ENCODE data around the gene CCDC88C.

Gene CCDC88C

DNA sequence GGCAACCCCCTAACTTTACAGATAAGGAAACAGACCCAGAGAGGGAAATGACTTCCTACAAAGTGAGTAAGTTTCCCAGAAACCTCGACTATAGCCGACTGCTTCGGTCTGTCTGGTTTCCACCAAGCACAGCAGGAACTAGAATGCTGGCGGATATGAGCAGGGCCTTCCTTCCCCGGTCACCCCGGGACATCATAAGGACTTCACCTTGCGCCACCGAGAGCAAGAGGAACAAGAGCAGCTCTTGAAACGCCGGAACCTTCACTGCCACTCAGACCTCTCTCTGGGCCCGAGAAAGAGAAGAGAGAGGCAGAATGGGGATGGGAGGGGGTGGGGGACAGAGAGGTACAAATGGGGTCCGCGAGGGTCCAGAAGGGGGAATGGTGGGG is 143.7 kb downstream of the CCDC88C start:
- no peaks in the 10 kb centered on the region for H3K79me2 ChIP-seq (ENCODE audit: low read length)
- H3K27ac ChIP-seq (ENCODE audit: low read length) = no peak overlapping the region
- no peak overlapping the region for H3K4me3 ChIP-seq (ENCODE audit: low read length)
- no peaks in the 10 kb centered on the region for H3K27me3 ChIP-seq (ENCODE audit: low read depth, low read length)
- peaks cover 46% of the 10 kb centered on the region for H3K36me3 ChIP-seq (replicated peaks; ENCODE audit: low read depth, low read length)
- no peaks in the 10 kb centered on the region for H3K9me3 ChIP-seq (ENCODE audit: insufficient read depth, low read length)
- no peaks in the 10 kb centered on the region for H4K20me1 ChIP-seq (ENCODE audit: insufficient read depth, low read length)
- H3K4me2 ChIP-seq (ENCODE audit: low read length) = no peak overlapping the region
- H3K4me1 ChIP-seq (ENCODE audit: low read length) = no peaks in the 10 kb centered on the region
- TF ChIP-seq, protein P1, sequence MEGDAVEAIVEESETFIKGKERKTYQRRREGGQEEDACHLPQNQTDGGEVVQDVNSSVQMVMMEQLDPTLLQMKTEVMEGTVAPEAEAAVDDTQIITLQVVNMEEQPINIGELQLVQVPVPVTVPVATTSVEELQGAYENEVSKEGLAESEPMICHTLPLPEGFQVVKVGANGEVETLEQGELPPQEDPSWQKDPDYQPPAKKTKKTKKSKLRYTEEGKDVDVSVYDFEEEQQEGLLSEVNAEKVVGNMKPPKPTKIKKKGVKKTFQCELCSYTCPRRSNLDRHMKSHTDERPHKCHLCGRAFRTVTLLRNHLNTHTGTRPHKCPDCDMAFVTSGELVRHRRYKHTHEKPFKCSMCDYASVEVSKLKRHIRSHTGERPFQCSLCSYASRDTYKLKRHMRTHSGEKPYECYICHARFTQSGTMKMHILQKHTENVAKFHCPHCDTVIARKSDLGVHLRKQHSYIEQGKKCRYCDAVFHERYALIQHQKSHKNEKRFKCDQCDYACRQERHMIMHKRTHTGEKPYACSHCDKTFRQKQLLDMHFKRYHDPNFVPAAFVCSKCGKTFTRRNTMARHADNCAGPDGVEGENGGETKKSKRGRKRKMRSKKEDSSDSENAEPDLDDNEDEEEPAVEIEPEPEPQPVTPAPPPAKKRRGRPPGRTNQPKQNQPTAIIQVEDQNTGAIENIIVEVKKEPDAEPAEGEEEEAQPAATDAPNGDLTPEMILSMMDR (IDR thresholded peaks at IDR 0.05; ENCODE audit: low read depth, low read length) = no peak
- no peak for TF ChIP-seq EZH2phosphoT487 (IDR thresholded peaks at IDR 0.05; ENCODE audit: low read depth)
- H3K9ac ChIP-seq (ENCODE audit: low read length) = no peak overlapping the region
- no peak overlapping the region for H2AFZ ChIP-seq (ENCODE audit: low read depth, low read length)

- Histone ChIP-seq H3K4me2 (ENCODE audit: low read length) (no peak overlapping the region), H3K9ac (ENCODE audit: low read length) (no peak overlapping the region), H3K4me3 (ENCODE audit: low read length) (no peak overlapping the region), H3K9me3 (ENCODE audit: insufficient read depth, low read length) (no peaks in the 10 kb centered on the region), H3K4me1 (ENCODE audit: low read length) (no peaks in the 10 kb centered on the region), H3K27ac (ENCODE audit: low read length) (no peak overlapping the region), H2AFZ (ENCODE audit: low read depth, low read length) (no peak overlapping the region), H4K20me1 (ENCODE audit: insufficient read depth, low read length) (no peaks in the 10 kb centered on the region), H3K27me3 (ENCODE audit: low read depth, low read length) (no peaks in the 10 kb centered on the region), H3K36me3 (replicated peaks; ENCODE audit: low read depth, low read length) (peaks cover 42% of the 10 kb centered on the region), H3K79me2 (ENCODE audit: low read length) (no peaks in the 10 kb centered on the region)
- no peak for TF ChIP-seq EZH2phosphoT487 (IDR thresholded peaks at IDR 0.05; ENCODE audit: low read depth)
- TF ChIP-seq, protein P1 (IDR thresholded peaks at IDR 0.05; ENCODE audit: low read depth, low read length) = no peak
Observed at GRCh38 chr14:91273273-91273884, 144.2 kb downstream of the CCDC88C start.

DNA sequence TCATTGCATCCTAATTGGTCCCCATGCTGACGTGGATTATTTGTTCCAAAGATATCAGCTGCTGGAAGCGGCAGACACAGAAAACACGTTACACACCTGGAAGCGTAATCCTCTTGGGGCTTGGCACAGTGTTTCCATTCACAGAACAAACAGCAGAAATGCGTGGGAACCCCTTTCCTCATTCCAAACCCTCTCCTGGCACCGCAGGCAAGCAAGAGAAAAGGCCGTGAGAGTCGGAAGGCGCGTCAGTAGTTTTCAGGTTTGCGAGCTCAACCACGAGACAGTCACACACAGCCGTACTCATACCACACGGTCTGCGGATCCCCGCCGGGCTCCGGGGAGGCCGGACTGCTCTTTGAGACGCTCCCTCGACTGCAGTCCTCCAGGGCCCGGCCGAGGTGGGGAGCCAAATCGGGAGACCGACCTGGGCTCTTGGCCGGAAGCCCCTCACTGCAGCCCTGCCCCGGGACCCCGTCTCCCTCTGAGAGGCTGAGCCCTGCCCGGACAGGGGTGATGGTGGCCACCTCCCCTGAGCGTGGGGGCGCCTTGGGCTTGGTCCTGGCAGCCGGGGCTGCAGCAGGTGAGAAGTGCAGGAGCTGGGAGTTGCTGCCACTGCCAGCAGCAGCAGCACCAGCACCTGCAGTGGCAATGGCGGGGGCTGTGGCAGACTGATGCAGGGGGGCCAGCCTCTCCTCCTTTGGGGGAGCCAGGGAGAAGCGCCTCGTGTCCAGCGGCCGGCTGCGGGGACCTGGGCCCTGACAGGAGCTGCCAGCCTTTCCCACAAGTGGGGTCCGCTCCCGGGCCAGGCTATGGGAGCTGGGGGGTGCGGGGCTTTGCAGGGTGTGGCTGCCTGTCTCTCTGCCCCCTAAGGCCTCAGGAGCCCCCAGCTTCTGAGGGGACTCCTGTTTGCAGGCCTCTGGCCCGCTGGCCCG is 145.0 kb downstream of the CCDC88C start:
- TF ChIP-seq EZH2phosphoT487 (IDR thresholded peaks at IDR 0.05; ENCODE audit: low read depth) = no peak
- TF ChIP-seq, protein P1 (IDR thresholded peaks at IDR 0.05; ENCODE audit: low read depth, low read length) = no peak

DNA sequence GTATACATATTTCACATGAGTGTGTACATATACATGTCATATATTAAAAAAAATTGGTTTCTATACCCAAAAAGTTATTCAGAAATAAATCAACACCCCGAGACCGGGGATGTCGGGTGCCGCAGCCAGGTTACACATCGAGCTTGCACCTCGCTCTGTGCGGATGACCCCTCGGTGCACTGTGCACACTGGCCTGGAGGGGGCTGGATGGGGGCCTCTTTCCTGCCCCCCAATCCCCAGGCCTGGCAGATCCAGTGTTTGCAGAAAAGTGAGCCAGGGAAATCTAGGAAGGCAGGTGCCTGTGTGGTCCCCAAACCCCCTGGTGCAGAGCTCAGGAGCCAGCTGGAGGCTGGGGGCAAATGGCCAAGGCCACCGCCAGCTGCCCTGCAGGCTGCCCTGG is 146.0 kb downstream of the CCDC88C start:
- Histone ChIP-seq H3K4me2 (ENCODE audit: low read length) (no peak overlapping the region), H3K9me3 (ENCODE audit: insufficient read depth, low read length) (no peaks in the 10 kb centered on the region), H3K27ac (ENCODE audit: low read length) (no peak overlapping the region)

More for the DNA sequence above, 145.0 kb downstream of the CCDC88C start:
- Histone ChIP-seq H4K20me1 (ENCODE audit: insufficient read depth, low read length) (no peaks in the 10 kb centered on the region), H3K4me1 (ENCODE audit: low read length) (no peaks in the 10 kb centered on the region), H3K36me3 (replicated peaks; ENCODE audit: low read depth, low read length) (peaks cover 40% of the 10 kb centered on the region), H3K4me2 (ENCODE audit: low read length) (no peak overlapping the region), H3K9me3 (ENCODE audit: insufficient read depth, low read length) (no peaks in the 10 kb centered on the region), H3K4me3 (ENCODE audit: low read length) (no peak overlapping the region), H3K9ac (ENCODE audit: low read length) (no peak overlapping the region), H2AFZ (ENCODE audit: low read depth, low read length) (no peak overlapping the region), H3K27ac (ENCODE audit: low read length) (no peak overlapping the region), H3K79me2 (ENCODE audit: low read length) (no peaks in the 10 kb centered on the region), H3K27me3 (ENCODE audit: low read depth, low read length) (no peaks in the 10 kb centered on the region)

More for the DNA sequence above, 146.0 kb downstream of the CCDC88C start:
- no peaks in the 10 kb centered on the region for H3K27me3 ChIP-seq (ENCODE audit: low read depth, low read length)
- H4K20me1 ChIP-seq (ENCODE audit: insufficient read depth, low read length) = no peaks in the 10 kb centered on the region
- no peak overlapping the region for H3K4me3 ChIP-seq (ENCODE audit: low read length)
- TF ChIP-seq, protein P1 (IDR thresholded peaks at IDR 0.05; ENCODE audit: low read depth, low read length) = no peak
- no peak for TF ChIP-seq EZH2phosphoT487 (IDR thresholded peaks at IDR 0.05; ENCODE audit: low read depth)
- H3K9ac ChIP-seq (ENCODE audit: low read length) = no peak overlapping the region
- H3K4me1 ChIP-seq (ENCODE audit: low read length) = no peaks in the 10 kb centered on the region
- H3K79me2 ChIP-seq (ENCODE audit: low read length) = no peaks in the 10 kb centered on the region
- no peak overlapping the region for H2AFZ ChIP-seq (ENCODE audit: low read depth, low read length)
- peaks cover 32% of the 10 kb centered on the region for H3K36me3 ChIP-seq (replicated peaks; ENCODE audit: low read depth, low read length)

All from OCI-LY3 (cell line).